Embryonic facial prominence (tissue), 1 donor: ENCODE data around the gene ITGAX.
"Not testable (repeated sequence)": the region's sequence is repeated elsewhere in the genome, so short reads cannot be mapped to it uniquely, and the experiment has no call there.

ENCODE experiments used
- DNase-seq: peaks from one replicate; pipeline ENCODE4 v3.0.0-alpha.2; 2016; ENCODE audit errors: extremely low spot score

ITGAX gene

GRCh38 chr16:31354394-31355291 is at the start of gene ITGAX:
TSS of gene ITGAX (plus strand) at chr16:31355176. CDS start at chr16:31355255, 79 bp downstream.
- DNase-seq = no peak

GRCh38 chr16:31305219-31305618 is 49.8 kb upstream of the ITGAX start:
- DNase-seq = no peak

DNA sequence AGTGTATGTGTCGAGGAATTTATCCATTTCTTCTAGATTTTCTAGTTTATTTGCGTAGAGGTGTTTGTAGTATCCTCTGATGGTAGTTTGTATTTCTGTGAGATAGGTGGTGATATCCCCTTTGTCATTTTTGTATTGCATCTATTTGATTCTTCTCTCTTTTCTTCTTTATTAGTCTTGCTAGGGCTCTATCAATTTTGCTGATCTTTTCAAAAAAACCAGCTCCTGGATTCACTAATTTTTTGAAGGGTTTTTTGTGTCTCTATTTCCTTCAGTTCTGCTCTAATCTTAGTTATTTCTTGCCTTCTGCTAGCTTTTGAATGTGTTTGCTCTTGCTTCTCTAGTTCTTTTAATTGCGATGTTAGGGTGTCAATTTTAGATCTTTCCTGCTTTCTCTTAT is 46.6 kb upstream of the ITGAX start:
- not testable (repeated sequence) for DNase-seq

DNA sequence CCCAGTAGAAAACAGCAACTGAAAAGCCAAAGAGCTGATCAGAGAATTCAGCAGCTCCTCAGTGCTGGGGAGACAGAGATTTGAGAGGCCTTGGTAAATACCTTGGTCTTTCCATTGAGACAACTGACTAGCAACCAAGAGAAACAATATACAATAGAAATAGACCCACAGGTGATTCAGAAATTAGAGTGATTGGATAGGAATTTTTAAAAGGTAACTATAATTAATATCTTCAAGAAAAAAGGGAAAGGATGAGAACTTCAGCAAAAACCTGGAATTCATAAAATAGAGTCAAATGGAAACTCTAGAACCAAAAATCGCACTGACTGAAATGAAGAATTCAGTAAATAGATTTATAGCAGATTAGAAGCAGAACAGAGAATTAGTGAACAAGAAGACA is 32.5 kb upstream of the ITGAX start:
- no peak for DNase-seq

- no peak for DNase-seq
Measured at GRCh38 chr16:31323959-31324629, 30.9 kb upstream of the ITGAX start.

DNA sequence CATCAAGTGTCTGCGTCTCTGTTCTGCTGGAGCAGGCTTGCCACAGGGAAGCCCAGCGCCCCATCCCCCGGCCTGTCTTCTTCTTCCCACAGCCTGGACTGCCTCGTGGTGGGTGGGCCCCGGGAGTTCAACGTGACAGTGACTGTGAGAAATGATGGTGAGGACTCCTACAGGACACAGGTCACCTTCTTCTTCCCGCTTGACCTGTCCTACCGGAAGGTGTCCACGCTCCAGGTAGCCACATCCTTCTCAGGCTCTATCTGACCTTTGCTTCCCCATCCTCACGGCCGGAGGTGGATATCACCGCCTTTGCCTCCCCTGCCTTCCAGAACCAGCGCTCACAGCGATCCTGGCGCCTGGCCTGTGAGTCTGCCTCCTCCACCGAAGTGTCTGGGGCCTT is 29.8 kb upstream of the ITGAX start:
- DNase-seq = no peak

GRCh38 chr16:31327646-31328225 is 27.2 kb upstream of the ITGAX start:
- DNase-seq = no peak

DNA sequence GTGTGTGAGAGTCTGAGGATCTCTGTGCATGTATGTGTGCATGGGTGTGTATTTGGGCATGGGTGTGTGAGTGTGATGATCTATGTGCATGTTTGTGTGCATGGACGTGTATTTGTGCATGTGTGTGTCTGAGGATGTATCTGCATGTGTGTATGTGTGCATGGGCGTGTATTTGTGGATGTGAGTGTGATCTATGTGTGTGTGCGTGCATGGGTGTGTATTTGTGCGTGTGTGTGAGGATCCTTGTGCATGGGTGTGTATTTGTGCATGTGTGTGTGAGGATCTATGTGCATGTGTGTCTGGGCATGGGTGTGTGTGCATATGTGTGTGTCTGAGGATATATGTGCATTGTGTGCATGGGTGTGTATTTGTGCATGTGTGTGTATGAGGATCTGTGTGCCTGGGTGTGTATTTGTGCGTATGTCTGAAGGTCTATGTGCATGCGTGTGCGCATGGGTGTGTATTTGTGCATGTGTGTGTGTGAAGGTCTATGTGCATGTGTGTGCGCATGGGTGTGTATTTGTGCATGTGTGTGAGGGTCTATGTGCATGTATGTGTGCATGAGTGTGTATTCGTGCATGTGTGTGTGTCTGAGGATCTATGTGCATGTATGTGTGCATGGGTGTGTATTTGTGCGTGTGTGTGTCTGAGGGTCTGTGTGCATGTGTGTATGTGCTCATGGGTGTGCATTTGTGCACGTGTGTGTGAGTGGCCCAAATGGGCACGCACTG is 26.5 kb upstream of the ITGAX start:
- DNase-seq = no peak

GRCh38 chr16:31329671-31330552 is 25.1 kb upstream of the ITGAX start:
- no peak for DNase-seq

DNA sequence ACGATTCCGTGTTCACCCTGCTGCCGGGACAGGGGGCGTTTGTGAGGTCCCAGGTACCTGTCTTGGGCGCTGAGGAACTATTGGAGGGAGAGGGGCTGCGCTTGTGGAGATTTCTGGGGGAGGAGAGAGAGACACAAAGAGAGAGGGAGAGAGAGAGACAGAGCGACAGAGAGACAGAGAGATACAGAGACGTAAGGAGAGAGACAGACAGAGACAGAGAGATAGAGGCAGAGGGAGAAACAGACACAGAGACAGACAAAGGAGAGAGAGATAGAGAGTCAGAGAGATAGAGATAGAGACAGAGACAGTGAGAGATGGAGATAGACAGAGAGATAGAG is 24.5 kb upstream of the ITGAX start:
- DNase-seq = no peak

DNA sequence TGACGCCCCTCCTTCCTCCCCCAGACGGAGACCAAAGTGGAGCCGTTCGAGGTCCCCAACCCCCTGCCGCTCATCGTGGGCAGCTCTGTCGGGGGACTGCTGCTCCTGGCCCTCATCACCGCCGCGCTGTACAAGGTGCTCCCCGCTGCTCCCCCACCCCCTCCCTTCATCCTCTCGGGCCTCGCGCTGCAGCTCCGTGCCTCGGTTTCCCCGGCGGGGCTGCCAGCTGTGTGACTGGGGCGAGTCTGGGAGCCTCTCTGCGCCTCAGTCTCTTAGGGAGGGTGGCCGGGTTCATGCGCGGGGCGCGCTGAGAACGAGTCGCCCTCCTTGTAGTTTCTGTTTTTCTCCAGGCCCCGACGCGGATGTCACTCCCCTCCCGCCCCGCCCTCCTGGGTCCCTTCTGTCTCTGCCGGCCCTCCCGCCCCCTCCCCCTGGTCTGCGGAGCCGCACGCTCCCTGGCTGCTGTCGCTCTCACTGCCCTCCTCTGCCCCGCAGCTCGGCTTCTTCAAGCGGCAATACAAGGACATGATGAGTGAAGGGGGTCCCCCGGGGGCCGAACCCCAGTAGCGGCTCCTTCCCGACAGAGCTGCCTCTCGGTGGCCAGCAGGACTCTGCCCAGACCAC is 23.7 kb upstream of the ITGAX start:
- no peak for DNase-seq

GRCh38 chr16:31331807-31332301 is 23.1 kb upstream of the ITGAX start:
- no peak for DNase-seq

DNA sequence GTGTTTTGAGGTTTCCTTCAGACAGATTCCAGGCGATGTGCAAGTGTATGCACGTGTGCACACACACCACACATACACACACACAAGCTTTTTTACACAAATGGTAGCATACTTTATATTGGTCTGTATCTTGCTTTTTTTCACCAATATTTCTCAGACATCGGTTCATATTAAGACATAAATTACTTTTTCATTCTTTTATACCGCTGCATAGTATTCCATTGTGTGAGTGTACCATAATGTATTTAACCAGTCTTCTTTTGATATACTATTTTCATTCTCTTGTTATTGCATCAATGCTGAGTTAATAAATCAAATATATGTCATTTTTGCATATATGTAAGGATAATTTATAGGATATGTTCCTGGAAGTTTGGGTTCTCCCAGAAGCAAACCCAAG is 22.4 kb upstream of the ITGAX start:
- DNase-seq = no peak

DNA sequence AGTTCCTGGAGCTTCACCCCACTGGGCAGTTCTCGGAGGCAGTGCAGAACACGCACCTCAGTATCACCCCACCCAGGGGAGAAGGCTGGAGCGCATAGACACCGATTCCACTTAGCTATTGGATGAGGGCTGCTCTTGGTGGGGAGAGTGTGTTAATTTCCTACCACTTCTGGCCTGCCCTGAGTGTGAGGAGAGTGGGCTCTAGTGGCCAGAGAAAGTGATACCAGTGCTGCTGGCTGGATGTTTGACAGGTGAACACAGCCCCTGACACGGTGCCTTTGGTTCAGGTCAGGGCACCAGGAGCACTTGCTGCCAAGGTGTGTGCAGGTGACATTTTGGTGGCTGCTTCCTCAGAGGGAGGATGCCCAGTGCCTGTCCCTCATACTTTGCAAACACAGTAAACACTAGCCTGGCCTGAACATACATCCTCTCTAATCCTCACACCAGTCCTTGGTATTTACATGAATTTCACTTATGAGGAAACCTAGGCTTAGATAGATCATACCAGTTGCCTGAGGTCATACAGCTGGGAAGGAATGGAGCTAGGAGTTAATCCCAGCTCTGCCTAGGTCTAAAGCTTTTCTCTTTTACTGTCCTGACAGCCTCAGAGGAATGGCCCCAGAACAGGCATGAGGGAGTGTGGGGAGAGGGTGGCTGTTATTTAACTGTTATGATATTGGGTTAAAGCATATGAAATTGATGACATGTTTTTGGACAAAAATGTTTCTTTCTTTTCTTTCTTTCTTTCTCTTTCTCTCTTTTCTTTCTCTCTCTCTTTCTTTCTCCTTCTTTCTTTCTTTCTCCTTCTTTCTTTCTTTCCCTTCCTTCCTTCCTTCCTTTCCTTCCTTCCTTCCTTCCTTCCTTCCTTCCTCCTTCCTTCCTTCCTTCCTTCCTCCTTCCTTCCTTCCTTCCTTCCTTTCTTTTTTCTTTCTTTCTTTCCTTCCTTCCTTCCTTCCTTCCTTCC is 21.0 kb upstream of the ITGAX start:
- DNase-seq = no peak

- no peak for DNase-seq
Measured at GRCh38 chr16:31334934-31335333, 20.0 kb upstream of the ITGAX start.

GRCh38 chr16:31335431-31335830 is 19.5 kb upstream of the ITGAX start:
- DNase-seq = no peak

- not testable (repeated sequence) for DNase-seq
Measured at GRCh38 chr16:31338166-31338685, 16.8 kb upstream of the ITGAX start.

DNA sequence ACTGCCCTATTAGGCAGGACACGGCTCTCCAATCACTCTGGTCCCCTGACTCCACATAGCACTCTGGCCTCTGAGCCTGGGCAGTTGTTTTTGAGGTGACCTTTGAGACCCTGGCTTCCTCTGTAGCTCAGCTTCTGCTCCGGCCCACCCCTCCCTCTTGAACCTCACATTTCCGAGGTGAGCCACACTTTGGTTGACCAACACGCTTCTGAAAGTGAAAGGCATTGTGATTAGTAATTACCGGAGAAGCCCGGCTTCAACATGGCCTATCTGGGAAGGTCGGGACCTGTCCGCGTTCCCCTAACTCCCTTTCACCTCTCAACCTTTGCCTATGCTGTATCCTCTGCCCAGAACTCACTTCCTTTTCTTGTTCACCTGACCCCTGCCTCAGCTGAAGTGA is 10.3 kb upstream of the ITGAX start:
- no peak for DNase-seq

- no peak for DNase-seq
Measured at GRCh38 chr16:31347445-31347844, 7.5 kb upstream of the ITGAX start.
